HG03565 (cell line): ENCODE measurements around the gene NPAS4.
"Not testable (repeated sequence)": the region's sequence is repeated elsewhere in the genome, so short reads cannot be mapped to it uniquely, and the experiment has no call there.

Experiments
- ATAC-seq: cut with Tn5 transposase; IDR thresholded peaks from one replicate; pipeline ENCODE4 v1.9.1; 2021; ENCODE audit warnings: mild to moderate bottlenecking, moderate library complexity; ENCODE audit not compliant: unreplicated experiment

The NPAS4 gene

GRCh38 chr11:66451663-66452062 lies 30.8 kb downstream of the NPAS4 start:
- ATAC-seq, result no peak

DNA sequence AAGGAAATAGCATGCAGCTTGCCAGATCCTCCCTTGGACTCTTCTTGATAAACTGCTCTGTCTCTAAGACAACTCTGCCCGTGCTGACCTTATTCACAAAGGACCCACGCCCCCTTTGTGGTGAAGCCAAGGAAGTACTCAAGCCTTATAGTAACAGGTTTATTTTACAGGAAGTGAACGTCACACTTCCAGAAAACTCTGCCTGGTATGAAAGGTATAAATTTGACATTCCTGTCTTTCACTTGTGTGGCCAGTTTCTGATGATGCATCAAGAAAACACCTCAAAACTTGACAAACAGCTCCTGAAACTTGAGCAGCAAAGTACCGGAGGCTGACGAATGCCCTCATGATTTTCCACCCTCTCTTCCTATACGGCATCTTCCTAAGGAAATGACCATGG lies 33.4 kb downstream of the NPAS4 start:
- ATAC-seq, result no peak

DNA sequence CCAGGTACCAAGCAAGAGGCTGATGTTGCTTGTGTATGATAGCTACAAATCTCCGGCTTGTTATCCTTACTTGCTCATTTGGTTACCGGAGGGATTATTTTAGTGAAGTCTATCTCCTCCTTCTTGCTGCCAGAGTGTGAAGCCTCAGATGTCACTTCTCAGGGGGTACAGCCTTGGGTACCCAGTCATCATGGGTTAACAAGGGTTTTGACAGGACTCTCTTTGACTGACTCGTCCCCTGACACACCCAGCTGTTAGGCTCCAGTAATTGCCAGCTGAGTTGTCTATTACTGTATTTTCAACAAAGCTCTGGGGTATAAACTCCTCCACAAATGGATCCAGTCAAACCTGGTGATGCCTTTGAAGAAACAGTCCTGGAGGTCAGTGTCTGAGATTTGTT lies 34.0 kb downstream of the NPAS4 start:
- no peak for ATAC-seq

- no peak for ATAC-seq
Measured at GRCh38 chr11:66457826-66458225, 37.0 kb downstream of the NPAS4 start.

- ATAC-seq, result no peak
Measured at GRCh38 chr11:66459138-66459778, 38.4 kb downstream of the NPAS4 start.

DNA sequence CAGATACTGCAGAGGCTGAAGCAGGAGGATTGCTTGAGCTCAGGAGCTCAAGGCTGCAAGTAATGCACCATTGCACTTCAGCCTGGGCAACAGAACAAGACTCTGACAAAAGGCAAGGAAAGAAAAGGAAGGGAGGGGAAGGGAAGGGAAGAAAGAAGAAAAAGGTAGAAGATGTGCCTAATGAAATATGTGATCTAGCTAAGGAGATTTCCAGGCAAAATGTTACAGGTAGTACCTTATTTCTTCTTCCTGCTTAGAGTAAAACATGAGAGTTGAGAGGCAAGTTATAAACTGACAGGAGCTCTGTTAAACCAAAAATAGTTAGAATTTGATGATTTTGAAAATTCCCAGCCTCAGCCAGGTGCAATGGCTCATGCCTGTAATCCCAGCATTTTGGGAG lies 41.2 kb downstream of the NPAS4 start:
- ATAC-seq, result no peak

DNA sequence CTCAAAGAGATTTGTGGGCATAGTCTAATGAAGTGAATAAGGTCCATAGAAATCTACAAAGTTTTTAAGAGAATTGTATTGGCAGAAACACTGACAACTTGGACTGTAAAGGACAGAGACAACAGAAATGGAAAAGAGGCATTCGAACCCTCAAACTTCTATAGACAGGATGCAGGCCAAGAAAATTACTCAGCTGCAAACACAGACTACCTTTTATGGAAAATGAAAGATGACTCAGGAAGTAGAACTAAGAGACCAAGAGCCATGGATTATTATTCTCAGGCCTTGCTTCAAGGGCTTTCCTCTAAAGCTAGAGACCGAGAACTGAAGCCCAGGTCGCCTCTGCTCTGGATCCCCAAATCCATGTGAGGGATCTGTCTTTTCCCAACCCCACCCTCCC lies 42.1 kb downstream of the NPAS4 start:
- ATAC-seq, result no peak

GRCh38 chr11:66464116-66464515 lies 43.3 kb downstream of the NPAS4 start:
- not testable (repeated sequence) for ATAC-seq

DNA sequence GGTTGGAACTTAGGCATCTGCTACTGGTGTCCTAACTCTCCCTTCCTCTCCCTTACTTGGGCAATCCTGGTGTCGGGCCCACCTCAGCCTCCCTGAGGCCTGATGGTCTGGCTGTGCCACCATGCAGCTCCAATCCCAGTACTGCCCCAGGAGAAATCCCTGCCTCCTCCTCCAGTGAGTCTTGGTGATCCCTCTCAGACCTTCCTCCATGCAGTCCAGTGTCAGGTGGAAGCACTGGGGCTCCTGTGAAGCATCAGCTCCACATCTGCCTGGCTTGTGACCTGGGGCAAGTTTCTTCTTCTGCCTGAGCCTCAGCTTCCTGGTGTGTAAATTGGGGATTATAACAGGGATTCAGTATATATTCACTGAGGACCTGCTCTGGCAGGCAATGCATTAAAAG lies 44.1 kb downstream of the NPAS4 start:
- ATAC-seq, result no peak

DNA sequence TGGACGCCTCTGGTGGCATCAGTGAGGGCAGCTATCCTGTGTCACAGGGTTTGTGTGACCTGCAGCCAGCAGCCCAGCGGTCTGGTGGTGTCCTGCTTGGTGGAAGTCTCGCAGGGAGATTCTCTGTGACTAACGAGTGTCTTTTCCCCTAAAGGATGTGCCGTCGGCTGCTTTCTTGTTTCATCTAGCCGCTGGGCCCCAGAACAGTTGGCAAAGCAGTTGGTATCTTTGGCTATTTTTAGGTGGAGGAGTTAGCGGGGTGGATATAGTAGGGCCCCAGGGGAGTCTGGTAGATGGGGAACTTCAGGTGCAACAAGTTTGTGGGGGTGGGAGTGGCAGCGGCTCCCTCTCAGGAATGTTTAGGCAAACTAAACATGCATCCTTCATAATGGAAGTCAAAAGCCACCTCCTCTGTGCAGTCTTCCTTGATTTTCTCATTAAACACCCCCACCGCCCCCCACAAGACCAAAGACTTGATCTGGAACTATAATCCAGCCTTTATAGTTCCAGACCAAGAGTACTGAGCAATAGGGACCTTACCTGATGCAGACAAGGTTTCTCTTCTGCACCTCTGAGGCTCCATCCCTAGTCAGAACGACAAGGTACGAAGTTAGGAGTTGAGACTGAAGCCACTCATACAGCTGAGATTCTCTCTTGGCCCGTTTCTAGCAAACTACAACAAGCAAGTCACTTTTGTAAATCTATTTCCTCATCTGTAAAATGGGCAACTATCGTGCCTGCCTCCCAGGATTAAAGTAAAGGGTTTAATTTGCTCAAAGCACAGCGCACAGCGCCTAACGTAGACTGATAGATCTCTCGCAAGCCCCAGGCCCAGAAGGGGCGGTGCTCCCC lies 44.8 kb downstream of the NPAS4 start:
- no peak for ATAC-seq

GRCh38 chr11:66466225-66467033 lies 45.6 kb downstream of the NPAS4 start, which contains the start of gene PELI3:
Gene PELI3 (plus strand): TSS chr11:66466905. CDS start chr11:66468129, 1,224 bp downstream.
- ATAC-seq, result peak; percentile 69

DNA sequence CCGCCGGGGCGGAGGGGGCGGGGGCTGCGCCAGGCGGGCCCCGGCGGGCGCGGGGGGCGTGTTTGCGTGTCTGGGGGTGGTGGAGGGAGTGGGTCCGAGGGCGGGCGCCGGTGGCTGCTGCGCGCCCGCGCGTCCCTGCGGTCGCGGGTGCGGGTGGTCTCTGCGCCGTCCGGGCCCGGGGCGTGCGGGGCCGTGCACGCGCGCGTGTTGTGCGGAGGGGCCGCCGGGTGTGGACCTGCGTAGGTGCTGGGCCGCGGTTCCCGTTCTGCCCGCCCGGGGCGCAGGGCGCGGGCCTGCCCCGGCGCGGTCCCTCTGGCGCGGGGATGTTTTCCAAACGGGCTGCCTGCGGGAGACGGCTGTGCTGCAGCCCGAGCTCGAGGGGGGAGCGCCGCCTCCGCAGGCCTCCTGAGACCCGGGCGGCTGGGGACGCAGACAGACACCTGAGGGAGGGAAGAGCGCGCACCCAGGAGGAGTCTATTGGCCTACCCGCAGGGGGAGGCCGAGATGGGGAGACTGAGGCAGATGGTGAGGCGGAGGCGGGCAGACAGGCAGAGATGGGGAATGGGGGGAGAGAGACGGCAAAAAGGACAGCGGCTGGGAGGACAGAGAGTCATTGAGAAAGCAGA lies 46.3 kb downstream of the NPAS4 start:
- peak; percentile 17 for ATAC-seq

DNA sequence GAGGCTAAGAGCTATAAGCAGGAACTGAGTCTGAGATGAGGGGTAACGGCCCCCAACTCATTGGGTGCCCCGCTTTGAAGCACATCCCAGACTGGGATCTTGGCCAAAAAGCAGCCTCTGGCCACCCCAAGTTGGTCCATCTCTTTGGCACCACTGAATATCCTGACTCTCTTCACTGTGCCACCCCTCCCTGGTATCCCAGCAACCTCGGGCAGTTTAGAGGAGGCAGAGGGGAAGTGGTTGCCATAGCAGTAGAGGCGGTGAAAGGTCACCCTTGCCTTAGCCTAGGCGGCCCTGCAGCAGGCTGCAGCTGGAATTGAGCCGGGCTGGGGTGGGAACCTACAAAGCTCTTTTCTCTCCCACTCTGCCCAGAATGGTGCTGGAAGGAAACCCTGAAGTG lies 46.9 kb downstream of the NPAS4 start:
- ATAC-seq, result no peak

DNA sequence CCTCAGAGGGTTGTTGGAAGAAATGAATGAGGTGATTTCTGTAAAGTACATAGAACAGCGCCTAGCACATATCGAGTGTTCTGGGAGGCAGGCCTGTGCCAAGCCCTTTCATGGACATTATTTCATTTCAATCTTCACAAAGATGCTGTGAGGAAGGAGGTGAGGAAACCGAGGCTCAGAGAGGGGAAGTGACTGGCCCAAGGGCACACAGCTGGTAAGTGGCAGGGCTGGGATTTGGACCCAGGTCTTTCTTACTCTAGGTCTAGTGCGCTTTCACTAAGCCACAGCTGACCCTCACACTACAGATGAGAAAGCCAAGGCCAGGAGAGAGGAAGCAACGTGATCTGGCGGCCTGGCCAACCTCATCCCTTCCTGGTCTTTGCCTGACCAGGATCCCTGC lies 47.9 kb downstream of the NPAS4 start:
- ATAC-seq, result no peak

GRCh38 chr11:66469441-66469840 lies 48.6 kb downstream of the NPAS4 start:
- no peak for ATAC-seq

DNA sequence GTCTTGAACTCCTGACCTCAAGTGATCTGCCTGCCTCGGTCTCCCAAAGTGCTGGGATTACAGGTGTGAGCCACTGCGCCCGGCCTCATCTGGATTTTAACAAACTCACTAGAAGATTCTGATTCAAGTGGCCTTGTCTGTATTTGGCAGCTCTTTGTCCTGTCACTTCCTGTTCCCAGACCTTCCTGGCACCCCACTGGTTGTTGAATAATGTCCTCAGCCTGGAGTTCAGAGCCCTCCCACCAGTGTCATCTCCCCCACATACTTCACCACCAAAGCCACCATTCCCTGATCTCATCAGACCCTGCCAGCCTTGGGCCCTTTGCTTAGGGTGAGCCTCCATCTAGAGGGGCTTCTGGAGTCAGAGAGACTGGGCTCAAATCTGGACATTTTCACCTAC lies 49.2 kb downstream of the NPAS4 start:
- no peak for ATAC-seq

GRCh38 chr11:66471142-66471541 lies 50.3 kb downstream of the NPAS4 start:
- ATAC-seq, result no peak

DNA sequence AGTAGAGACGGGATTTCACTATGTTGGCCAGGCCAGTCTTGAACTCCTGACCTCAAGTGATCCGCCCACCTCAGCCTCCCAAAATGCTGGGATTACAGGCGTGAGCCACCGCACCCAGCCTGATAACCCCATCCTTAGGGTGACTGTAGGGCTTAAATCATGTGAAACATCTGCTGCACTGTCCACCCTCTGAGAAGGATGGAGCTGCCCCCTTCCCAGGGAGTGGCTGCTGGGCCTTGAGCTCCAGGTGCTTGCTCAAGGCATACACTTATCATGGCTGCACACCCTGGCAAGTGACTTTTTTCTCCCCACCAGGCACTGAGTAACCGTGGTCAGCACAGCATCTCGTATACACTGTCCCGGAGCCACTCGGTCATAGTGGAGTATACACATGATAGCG lies 51.2 kb downstream of the NPAS4 start:
- no peak for ATAC-seq

- no peak for ATAC-seq
Measured at GRCh38 chr11:66473167-66473566, 52.3 kb downstream of the NPAS4 start.

DNA sequence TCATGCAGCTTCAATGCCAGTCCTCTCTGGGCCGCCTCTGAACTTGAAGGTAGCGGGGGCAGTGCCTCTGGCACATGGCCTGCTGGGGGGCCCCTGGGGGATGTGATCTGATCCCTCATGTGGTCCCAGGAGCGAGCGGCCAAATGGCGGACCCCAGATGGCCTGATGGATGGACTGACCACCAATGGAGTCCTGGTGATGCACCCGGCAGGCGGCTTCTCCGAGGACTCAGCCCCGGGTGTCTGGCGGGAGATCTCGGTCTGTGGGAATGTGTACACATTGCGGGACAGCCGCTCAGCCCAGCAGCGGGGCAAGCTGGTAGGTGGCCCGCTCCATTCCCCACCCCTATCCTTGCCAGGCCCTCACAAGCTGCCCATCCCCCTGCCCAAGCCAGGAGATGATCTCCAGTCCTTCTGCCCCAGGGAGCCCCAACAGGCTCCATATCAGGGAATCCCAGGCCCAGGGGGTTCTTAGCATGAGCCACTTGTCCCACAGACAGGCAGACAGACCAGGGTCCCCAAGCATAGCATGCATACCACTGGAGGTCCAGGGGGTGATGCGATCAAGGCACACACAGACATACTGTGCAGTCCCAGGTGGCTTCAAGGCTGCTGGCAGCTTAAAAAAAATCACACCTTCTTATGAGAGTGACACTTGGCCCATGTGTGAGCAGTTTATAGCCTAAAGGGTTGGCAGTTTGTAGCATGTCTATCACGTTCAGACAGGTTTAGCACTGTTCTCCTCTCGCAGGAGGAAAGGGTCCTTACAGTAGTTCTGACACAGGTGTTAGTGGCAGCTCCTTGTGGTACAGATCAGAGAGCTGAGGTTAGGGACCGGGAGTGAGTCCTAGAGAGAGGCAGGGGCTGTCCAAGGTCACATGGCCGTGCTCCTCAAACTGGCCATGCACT lies 53.0 kb downstream of the NPAS4 start:
- no peak for ATAC-seq
